LoVo (cell line): ENCODE results near the gene KRTAP5-4.

Experiments
- DNase-seq: peaks from one replicate; pipeline ENCODE4 v3.0.0-alpha.2; 2016; ENCODE audit warnings: low spot score

The KRTAP5-4 gene

DNA sequence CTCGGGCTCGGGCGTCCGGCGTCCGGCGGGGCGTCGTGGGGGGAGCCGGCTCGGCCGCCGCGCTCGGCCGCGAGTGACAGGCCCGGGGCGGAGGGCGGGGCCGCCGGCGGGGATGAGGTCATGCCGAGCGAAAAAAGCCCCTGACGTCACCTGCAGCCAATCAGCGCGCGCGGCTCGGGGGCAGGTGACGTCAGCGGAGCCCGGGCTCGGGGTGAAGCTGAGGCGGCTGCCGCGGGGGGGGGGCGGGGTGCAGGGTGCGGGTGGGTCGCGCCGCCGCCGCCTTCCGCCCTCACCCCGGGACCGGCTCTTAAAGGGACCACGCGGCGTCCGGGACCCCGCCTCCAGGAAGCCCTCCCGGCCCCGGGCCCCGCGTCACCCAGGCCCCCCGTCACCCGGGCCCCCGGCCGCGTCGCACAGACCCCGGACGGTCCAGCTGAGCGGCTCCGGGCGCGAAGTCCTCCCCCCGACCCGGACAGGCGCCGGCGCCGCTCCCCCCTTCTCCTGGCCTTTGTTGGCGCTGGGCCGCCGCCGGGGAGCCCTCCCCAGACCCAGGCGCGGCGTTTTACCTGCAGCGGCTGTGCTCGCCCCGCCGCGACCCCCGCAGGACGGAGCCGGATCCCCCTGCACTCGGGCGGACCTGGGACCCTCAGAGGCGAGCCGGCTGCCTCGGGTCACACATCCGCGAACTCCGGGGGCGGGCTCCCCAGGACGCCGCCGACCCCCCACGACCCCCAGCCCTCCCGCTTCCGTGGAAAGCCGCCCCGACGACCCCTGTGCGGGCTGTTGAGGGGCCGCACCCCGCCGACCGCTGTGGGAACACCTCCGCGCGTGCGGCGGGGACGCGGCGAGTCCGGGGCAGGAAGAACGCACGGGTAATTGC, 49.5 kb downstream of the KRTAP5-4 start, which contains the start of gene DUSP8:
DUSP8 (minus strand) TSS at position 75 of the 880 bp plus-strand sequence. CDS start 6,445 bp downstream, outside the sequence.
- peak; percentile 95 for DNase-seq

DNA sequence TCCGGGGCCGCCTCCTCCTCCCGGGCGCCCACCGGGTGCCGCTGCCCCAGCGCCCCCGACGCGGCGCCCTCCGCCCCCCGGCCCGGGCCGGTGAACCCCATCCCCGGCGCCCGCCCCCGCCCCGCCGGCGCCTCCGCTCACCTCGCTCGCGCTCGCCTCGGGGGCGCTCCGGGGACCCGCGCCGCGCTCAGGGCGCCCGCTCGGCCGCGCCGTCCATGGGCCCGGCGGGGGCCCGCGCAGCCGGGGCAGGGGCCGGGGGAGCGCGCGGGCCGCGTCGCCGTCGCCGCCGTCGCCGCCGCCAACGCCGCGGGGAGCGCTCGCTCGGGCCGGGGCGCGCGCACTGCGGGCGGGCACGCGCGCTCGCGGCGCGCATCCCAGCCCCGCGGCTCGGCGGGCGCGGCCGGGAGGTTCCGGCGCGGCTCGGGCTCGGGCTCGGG, 50.2 kb downstream of the KRTAP5-4 start:
- DNase-seq = no peak
